ENCODE data around the gene PHF21A.

Gene PHF21A

DNA sequence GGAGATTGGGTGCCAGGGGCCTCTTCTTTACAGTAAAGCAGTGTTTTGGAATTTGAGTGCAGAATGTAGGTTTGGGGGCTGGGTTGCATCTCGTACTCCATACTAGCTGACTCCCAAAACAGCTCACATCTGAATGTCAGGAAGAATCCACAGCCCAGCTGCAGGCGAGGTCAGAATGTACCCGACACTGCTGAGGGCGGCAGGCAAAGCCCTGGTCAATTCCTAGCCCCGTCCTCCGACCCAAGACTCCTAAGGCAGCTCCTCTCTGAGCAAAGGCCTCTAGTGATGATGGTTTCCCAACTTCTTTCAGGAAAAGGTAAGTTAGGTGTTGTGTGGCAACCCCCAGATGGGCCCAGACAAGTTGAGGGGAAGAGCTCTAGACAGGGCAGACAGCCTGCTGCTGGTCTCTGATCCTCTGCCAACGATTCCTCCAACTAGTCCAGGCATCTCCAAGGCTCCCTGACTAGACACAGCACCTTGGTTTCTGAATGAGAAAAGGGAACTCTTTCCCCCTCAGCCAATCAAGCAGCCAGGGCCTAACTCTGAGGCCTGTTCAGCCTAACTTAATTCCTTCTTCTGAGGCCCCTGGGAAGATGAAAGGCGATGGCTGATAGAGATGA lies 190.2 kb downstream of the PHF21A start:
- DNase-seq = no peak

DNA sequence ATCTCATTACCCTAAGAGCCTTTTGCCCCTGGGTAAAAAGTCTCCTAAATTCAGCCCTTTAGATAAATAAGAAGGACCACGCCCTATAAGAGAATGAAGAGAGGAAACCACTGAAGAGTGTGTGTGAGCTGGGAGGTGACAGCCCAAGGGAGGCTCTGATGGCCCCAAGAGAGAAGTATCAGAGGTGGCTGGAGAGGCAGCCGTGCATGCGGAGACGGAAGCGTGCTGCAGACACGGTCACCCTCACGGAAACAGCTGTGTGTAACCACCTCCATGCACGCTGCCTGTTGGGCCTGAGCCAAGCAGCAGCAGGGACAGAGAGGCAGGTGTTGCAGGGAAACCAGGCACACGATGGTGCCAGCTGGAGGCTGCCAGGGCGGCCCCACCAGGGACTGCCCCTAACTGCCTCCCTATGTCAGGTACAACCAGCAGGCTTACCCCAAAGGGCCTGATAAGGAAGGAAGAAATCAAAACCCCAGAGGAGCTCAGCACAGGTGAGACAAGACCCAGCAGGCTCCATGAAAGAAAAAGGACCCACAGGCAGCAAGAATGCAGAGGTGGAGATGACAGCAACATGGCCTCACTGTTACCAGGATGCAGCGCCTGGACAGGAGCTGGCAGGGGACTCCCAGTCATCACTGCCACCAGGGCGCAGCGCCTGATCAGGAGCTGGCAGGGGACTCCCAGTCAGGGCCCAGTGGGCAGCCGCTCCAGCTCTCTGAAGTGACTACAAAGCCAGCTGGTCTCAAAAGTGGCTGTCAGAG lies 191.0 kb downstream of the PHF21A start:
- DNase-seq = peak; percentile 39

DNA sequence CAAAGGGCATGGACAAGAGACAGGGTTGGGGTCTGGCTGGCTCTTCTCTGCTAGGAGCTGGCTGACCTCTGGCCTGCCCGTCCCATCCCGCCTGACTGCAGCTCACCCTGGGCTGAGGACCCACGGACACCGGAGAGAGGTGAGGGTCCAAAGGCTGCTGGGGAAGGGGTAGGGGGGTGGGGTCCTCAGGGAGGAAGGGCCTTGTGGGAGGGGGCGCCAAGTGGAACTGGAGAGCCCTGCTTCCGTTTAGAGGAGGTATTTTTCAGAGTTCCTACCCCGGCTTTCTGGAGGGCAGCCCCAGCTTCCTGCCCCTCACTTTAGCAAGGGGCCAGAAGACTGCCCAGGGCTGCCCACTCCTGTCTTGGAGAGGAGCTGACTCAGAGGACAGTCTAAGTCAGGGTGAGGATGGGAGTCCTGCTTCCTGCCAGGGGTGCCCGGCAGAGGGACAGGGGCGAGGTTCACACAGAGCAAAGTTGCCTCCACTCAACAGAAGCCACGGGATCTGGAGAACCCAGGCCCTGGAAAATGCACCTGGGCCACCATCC lies 191.7 kb downstream of the PHF21A start:
- DNase-seq = no peak

DNA sequence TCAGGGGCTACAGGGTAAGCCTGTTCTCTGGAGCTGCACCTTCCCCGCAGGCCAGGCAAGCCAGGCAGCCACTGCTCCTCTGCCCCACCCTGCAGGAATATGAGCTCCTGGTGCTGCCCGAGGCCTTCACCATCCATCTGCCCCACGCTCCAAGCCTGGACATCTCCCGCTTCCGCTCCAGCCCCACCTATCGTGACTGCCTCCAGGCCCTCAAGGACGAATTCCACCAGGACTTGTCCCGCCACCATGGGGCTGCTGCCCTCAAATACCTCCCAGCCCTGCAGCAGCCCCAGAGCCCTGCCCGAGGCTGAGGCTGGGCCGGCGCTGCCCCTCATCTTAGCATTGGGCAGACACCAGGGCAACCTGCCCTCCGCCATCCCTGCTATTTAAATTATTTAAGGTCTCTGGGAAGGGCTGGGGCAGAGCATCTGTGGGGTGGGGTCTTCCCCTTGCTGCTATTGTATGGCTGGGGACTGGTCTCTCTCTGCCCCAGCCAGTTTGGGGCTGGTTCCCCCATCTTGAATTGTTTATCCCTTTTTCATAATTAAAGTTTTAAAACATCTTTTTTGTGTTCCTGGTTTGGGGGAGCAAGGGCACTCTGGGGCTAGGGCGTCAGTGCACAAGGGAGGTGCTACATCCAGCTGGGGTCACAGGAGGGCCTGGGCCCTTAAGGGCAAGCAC lies 192.6 kb downstream of the PHF21A start:
- no peak for DNase-seq

DNA sequence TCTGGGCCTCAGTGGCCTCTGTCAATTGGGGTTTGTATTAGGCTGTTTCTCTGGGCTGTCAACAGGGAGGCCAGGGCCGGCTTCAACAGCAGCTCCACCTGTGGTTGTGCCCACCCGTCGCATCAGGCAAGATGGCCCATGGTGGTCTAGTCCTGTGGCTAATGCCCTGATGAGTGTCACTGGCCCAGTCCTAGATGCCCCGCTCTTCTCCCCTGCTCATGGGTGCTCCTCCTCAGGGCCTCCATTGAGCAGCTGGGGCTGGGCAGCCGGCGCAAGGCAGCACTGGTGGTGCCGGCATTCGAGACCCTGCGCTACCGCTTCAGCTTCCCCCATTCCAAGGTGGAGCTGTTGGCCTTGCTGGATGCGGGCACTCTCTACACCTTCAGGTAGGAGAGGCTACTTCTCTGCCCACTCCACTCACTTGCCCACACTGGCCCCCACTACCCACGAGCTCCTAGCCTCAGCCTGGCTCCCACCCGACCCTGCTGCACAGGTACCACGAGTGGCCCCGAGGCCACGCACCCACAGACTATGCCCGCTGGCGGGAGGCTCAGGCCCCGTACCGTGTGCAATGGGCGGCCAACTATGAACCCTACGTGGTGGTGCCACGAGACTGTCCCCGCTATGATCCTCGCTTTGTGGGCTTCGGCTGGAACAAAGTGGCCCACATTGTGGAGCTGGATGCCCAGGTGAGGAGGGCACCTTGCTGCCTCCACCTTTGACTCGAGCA lies 193.4 kb downstream of the PHF21A start:
- no peak for DNase-seq

DNA sequence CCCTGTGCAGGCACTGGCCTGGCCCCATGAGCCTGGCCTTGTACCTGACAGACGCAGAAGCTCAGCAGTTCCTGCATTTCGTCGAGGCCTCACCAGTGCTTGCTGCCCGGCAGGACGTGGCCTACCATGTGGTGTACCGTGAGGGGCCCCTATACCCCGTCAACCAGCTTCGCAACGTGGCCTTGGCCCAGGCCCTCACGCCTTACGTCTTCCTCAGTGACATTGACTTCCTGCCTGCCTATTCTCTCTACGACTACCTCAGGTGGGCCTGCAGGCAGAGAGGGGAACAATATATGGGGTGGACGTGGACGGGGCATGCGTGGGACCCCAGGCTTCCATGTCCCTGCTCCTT lies 193.9 kb downstream of the PHF21A start:
- no peak for DNase-seq

DNA sequence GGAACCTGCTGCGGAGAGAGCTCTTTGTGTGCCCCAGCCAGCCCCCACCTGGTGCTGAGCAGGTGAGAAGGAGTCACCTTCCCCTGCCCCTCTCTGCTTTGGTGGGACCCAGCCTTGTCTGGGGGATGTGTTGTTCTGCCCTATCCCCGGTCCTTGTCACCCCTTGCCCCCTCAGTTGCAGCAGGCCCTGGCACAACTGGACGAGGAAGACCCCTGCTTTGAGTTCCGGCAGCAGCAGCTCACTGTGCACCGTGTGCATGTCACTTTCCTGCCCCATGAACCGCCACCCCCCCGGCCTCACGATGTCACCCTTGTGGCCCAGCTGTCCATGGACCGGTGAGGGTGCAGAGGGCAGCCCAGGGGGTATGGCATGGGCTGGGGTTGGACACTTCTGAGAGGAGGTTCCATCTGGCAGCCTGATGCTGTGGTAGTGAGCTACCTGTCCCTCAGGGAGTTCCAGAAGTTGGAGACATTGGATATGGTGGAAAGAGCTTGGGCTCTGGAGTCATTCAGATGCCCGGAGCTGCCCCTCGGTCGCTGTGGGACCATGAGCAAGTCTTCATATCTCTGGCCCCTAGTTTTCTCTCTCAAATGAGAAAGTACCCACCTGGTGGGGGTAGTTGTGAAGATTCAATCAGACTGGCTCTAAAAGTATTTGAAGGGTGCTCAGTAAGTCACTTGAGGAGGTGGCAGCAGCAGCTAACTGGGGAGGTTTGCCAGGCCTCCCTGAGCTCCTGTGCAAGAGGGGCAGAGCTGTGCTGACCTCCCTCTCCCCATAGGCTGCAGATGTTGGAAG lies 194.5 kb downstream of the PHF21A start:
- DNase-seq = no peak

DNA sequence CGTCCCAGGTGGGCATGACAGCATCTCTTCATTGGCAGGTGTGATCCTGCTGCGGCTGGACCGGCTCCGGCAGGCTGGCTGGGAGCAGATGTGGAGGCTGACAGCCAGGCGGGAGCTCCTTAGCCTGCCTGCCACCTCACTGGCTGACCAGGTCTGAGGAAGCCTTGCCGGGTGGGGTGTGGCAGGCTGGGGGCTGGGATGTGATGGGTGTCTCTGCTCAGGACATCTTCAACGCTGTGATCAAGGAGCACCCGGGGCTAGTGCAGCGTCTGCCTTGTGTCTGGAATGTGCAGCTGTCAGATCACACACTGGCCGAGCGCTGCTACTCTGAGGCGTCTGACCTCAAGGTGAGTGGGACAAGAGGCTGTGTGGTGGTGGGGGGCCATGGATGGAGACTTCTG lies 195.3 kb downstream of the PHF21A start:
- no peak for DNase-seq

DNA sequence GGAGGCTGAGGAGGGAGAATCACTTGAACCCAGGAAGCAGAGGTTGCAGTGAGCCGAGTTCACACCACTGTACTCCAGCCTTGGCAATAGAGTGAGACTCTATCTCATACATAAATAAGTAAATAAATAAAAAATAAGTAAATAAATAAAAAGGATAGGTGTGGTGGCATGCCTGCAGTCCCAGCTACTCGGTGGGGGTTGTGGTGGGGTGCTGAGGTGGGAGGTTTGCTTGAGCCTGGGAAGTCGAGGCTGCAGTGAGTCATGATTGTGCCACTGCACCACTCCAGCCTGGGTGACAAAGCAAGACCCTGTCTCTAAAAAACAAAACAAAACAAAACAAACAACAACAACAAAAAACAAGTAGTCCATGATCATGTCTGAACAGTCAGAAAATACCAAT lies 195.7 kb downstream of the PHF21A start:
- no peak for DNase-seq

DNA sequence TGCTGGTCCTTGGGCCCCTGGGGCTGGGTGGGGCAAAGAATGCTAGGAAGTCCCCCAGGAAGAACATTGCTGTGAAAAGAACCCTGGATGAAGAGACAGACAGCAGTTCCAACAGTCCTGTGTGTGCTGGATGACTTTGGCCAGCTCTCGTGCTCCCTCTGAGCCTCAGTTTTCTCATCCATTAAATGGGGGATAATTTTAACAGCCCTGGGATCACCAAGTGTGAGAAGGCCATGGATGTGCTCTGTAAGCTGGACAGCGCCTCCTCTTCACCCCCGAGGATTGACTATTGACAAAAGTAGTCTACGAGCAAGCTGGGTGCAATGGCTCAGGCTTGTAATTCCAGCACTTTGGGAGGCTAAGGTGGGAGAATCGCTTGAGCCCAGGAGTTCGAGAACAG lies 196.3 kb downstream of the PHF21A start:
- DNase-seq = no peak

DNA sequence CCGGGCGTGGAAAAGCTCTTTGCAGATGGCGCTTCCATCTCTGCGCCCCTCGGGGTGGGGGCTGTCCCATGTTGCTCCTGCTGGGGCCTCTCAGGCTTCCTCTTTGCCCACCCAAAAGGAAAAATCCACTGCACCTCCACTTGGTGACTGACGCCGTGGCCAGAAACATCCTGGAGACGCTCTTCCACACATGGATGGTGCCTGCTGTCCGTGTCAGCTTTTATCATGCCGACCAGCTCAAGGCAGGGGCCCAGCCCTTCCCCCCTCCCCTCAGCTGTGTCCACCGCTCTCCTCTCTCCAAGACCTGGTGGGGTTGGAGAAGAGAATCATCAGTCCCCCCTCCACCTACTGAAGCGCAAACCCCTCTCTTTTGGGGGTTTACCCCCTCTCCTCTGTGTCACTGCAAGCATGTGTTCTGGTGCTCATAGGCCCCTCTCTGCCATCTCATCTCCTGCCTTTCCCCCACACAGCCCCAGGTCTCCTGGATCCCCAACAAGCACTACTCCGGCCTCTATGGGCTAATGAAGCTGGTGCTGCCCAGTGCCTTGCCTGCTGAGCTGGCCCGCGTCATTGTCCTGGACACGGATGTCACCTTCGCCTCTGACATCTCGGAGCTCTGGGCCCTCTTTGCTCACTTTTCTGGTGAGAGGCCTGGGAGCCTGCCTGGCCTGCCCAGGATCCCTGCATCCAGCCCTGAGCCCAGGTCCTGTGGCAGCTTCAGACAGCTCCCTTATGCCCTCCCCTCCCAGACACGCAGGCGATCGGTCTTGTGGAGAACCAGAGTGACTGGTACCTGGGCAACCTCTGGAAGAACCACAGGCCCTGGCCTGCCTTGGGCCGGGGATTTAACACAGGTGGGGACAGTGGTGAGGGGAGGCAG lies 197.0 kb downstream of the PHF21A start:
- DNase-seq = no peak

DNA sequence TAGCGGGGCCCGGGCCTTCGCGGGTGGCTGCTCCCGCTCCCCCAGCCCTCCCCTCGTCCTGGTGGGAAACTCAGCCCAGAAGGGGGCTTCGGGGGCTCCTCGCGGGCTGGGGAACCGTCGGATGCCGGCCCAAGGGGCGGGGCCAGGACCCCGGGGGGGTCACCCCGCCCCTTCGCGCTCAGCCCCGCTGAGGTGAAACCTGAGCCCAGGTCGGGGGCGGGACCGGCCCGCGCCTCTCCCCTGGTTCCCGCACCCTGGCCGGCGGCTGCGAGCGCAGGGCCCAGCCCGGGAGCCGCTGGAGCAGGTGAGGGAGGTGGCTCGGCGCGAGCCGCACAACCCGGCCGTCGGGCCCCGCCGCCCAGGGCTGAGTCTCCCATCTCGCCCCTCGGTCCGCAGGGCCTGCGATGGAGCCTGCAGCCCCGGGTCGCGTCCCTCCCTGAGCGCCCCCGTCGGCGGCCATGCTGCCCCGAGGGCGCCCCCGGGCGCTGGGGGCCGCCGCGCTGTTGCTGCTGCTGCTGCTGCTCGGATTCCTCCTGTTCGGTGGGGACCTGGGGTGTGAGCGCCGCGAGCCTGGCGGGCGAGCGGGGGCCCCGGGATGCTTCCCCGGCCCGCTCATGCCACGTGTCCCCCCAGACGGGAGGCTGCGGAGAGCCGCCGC lies 198.7 kb downstream of the PHF21A start, which contains the start of gene LARGE2:
Gene LARGE2, plus strand, starts transcription at position 232 of the 658 bp plus-strand sequence. Its CDS starts 227 bp downstream, at position 459.
- no peak for DNase-seq

DNA sequence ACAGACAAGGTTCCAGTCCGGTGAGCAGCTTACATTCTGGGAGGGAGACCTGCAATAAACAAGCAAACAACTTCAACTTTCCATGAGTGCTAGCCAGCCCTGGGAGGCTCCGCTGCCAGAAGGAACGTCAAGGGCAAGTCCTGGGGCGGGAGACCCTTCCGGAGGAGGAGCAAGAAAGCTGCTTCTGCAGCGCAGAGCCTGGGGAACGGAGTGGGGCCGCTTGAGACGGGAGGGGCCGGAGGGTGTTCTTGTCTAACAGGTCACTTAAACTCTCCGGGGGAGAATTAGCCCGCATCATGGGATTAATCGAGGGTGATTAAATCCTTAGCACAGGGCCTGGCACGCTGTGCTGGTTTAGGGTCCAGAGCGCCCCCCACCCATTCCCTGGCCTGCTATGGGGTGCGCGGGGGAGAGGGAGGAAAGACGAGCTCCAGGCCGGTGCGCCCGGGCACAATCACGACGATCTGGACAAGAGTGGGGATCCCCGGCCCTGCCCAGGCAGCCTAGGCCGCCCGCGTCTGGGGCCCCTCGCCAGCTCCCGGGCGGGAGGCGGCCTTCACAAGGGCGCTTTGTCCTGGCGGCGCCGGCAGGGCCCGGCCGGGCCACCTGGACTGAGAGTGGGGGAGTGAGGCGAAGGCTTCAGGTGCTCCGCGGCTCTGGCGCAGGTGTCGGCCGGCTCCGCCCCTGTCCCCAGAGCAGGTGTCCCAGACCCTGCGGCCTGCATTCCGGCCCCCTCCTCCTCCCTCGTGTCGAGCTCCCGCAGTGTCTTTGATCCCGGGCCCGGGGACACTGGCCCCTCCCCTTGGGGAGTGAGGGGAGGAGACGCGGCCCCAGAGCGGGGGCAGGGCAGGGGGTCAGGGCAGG lies 199.5 kb downstream of the PHF21A start:
- DNase-seq = peak; percentile 51

DNA sequence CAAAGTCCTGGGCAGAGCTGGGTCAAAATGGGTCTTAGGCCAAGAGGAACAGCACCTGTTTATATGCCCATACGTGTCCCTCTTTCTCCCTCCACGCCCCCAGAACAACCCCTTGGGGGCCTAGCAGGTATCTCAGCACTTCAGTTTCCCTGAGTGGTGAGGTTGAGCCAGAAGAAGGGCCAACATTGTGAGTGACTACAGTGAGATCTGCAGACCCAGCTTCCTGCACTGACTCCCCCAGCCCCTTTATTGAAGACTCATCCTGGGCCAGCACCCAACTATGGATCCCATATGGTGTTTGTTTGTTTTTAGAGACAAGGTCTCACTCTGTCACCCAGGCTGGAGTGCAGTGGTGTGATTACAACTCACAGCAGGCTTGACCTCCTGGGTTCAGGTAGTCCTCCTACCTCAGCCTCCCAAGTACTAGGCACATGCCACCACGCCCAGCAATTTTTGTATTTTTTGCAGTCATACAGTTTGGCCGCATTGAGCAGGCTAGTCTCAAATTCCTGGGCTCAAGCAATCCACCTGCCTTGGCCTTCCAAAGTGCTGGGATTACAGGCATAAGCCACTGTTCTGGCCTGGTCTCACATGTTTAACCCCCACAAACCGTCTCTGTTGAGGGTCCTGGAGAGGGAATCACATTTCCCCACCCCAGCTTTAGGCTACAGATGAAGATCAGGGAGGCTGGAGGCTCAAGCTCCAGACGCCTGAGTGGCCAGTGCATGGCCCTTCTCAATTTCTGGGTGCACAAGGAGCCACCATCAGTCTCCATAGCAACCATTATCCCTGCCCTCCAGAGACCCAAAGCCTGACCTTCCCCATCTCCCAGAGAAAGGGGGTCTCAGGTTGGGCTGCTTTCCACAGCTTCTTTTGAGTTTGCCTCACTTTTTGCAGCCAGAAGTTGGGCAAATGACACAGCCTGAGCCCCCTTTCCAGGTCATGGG lies 200.4 kb downstream of the PHF21A start:
- DNase-seq = no peak

DNA sequence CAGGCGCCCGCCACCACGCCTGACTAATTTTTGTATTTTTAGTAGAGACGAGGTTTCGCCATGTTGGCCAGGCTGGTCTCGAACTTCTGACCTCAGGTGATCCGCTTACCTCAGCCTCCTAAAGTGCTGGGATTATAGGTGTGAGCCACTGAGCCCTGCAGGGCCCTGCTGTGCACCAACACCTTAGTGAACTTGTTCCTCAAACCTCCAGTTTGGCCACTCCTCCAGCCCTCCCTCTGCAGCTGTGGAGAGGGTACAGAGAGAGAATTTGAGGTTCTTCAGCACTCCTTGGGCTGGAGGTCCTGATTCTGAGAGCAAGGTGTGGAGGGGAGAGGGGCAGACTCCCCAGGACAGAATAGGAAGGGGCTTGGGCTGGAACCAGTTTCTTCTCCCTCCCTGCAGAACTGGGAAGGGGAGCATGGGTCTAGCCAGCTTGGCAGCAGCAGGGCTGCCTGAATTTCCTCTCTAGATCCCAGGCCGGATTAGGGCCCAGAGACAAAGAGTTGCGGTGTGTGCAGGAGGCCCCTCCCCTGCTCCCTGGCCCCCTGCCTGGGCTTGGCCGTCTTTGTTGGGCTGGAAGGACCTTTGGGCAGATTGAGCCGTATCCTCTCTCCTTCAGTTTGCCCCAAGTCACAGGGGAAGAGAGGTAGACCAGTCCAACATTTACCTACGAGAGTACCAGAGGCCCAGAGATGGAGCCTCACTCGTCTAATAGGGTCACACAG lies 201.3 kb downstream of the PHF21A start:
- no peak for DNase-seq

DNA sequence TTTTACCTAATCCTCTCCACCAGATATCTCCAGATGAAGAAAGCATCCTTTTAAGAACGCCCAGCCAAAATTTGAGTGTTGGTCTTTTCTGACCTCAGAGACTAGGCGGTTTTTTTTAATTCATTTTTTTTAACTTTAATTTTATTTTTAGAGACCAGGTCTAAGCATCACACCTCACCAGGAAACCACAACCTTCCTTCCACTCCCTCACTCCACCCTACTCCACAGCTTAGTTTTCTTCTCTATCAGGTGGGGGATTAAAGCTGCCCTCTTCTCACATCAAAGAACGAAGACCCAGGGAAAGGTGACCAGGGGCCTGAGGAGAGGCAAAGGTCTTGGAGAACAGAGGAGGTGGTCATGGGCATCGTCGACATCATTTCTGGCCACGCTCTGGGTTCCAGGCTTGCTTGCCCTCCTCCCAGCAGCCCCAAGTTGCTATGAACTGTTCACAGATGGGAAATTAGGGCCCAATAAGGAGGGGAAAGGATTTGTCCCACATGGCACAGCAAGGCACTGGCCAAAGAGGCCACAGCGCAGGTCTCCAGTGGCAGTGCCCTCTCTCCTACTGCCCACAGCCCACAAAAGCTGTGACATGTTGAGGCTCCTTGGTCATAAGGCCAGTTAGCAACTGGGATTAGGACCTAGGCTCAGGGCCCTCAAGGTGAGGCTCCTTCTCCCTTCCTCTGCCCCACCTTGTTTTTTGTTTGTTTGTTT lies 202.1 kb downstream of the PHF21A start:
- no peak for DNase-seq

DNA sequence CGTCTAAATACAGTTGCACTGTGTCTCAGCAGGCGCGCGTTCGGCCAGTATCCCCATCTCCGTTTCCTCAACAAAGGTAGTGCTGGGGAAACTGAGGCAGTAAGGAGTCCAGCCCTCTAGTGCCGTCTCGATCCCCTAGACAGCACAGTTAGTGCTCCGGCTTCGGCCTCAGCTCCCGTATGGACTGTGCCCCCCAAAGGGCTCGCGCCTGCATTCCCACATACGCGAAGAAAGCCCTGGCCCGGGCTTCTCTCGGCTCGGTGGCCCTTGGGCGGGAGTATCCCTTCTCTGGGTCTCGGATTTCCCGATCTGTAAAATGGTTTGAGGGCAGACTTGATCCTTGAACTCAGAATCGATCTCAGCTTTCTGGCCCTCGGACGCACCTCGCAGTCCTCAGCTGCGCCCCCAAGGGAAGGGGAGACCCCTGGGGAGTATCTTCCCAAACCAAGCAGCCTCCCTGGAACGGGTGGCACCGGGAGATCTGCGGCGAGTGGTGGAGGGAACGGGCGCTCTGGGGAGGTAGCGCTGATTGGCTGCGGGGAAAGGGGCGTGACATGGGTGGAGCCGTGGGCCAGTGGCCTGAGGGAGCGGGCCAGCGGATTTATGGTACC lies 202.8 kb downstream of the PHF21A start:
- DNase-seq = peak; percentile 68

All from NCI-H187 treated with DMSO at 0.1 percent for 48 hours (cell line).